Measurements from ENCODE around the gene C2orf76.

C2orf76 gene

DNA sequence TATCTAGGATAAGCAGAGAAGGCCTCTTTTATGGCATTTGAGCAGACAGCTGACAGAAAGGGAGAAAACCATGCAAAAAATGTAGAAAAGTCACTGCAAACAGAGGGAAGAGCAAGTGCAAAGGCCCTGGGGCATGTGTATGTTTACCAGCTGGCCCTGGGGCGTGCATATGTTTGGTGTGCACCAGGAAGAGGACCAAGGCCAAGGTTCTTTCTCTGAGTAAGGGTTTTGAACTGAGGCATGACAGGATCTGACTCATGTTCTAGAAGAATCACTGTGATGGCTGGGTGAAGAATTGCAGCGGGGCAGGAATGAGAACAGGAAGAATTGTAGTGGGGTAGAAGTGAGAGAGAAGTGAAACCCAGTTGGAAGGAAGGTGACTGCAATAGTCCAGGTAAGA, 73.4 kb downstream of the C2orf76 start:
- ATAC-seq: no peak
- TF ChIP-seq RARB (CRISPR knock-in tag; IDR thresholded peaks at IDR 0.05): no peak
- TF ChIP-seq ZNF565 (CRISPR knock-in tag; conservative IDR thresholded peaks at IDR 0.05; ENCODE audit: low read depth): no peak
- TF ChIP-seq PPARA (CRISPR knock-in tag; IDR thresholded peaks at IDR 0.05; ENCODE audit: borderline replicate concordance): no peak
- no peak for TF ChIP-seq BACH2 (CRISPR knock-in tag; IDR thresholded peaks at IDR 0.05; ENCODE audit: borderline replicate concordance)
- TF ChIP-seq ZC3H10 (CRISPR knock-in tag; IDR thresholded peaks at IDR 0.05): no peak

DNA sequence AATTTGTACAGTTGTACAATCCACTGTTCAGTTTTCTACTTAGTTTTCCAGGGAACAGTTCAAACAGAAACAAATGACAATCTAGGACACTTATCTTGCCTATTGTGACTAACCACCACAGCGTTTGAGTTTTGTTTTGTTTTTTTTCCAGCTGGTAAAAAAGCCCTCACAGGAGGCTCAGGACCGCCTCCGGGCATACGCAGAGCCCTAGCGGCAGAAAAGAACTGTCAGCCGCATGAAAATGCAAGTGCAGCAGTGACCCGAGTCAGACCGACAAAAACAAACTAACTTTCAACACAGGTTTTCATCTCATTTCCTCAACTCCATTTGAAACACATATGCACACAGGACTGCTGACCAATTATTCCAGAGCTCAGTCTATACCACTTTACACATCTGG, 74.4 kb downstream of the C2orf76 start:
- ATAC-seq: no peak
- TF ChIP-seq ZC3H10 (CRISPR knock-in tag; IDR thresholded peaks at IDR 0.05) (no peak), ZNF8 (CRISPR knock-in tag; IDR thresholded peaks at IDR 0.05) (no peak), ZNF565 (CRISPR knock-in tag; conservative IDR thresholded peaks at IDR 0.05; ENCODE audit: low read depth) (no peak), ZFP3 (CRISPR knock-in tag; IDR thresholded peaks at IDR 0.05) (no peak), OSR1 (CRISPR knock-in tag; IDR thresholded peaks at IDR 0.05) (no peak), PPARA (CRISPR knock-in tag; IDR thresholded peaks at IDR 0.05; ENCODE audit: borderline replicate concordance) (no peak), RARB (CRISPR knock-in tag; IDR thresholded peaks at IDR 0.05) (no peak), ESRRG (CRISPR knock-in tag; IDR thresholded peaks at IDR 0.05) (no peak), ISL1 (CRISPR knock-in tag; IDR thresholded peaks at IDR 0.05) (no peak), ARNTL (CRISPR knock-in tag; IDR thresholded peaks at IDR 0.05; ENCODE audit: borderline replicate concordance, low read depth) (no peak), TCF4 (CRISPR knock-in tag; IDR thresholded peaks at IDR 0.05; ENCODE audit: borderline replicate concordance) (no peak), ZFP30 (CRISPR knock-in tag; IDR thresholded peaks at IDR 0.05) (no peak), CSDC2 (CRISPR knock-in tag; IDR thresholded peaks at IDR 0.05) (no peak), GLIS3 (CRISPR knock-in tag; IDR thresholded peaks at IDR 0.05) (no peak)
- TF ChIP-seq, protein P1, sequence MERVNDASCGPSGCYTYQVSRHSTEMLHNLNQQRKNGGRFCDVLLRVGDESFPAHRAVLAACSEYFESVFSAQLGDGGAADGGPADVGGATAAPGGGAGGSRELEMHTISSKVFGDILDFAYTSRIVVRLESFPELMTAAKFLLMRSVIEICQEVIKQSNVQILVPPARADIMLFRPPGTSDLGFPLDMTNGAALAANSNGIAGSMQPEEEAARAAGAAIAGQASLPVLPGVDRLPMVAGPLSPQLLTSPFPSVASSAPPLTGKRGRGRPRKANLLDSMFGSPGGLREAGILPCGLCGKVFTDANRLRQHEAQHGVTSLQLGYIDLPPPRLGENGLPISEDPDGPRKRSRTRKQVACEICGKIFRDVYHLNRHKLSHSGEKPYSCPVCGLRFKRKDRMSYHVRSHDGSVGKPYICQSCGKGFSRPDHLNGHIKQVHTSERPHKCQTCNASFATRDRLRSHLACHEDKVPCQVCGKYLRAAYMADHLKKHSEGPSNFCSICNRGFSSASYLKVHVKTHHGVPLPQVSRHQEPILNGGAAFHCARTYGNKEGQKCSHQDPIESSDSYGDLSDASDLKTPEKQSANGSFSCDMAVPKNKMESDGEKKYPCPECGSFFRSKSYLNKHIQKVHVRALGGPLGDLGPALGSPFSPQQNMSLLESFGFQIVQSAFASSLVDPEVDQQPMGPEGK (CRISPR knock-in tag; IDR thresholded peaks at IDR 0.05; ENCODE audit: borderline replicate concordance): no peak
- TF ChIP-seq, protein P2, sequence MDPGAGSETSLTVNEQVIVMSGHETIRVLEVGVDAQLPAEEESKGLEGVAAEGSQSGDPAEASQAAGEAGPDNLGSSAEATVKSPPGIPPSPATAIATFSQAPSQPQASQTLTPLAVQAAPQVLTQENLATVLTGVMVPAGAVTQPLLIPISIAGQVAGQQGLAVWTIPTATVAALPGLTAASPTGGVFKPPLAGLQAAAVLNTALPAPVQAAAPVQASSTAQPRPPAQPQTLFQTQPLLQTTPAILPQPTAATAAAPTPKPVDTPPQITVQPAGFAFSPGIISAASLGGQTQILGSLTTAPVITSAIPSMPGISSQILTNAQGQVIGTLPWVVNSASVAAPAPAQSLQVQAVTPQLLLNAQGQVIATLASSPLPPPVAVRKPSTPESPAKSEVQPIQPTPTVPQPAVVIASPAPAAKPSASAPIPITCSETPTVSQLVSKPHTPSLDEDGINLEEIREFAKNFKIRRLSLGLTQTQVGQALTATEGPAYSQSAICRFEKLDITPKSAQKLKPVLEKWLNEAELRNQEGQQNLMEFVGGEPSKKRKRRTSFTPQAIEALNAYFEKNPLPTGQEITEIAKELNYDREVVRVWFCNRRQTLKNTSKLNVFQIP (CRISPR knock-in tag; IDR thresholded peaks at IDR 0.05; ENCODE audit: borderline replicate concordance, low read depth): no peak
- TF ChIP-seq, protein P3, sequence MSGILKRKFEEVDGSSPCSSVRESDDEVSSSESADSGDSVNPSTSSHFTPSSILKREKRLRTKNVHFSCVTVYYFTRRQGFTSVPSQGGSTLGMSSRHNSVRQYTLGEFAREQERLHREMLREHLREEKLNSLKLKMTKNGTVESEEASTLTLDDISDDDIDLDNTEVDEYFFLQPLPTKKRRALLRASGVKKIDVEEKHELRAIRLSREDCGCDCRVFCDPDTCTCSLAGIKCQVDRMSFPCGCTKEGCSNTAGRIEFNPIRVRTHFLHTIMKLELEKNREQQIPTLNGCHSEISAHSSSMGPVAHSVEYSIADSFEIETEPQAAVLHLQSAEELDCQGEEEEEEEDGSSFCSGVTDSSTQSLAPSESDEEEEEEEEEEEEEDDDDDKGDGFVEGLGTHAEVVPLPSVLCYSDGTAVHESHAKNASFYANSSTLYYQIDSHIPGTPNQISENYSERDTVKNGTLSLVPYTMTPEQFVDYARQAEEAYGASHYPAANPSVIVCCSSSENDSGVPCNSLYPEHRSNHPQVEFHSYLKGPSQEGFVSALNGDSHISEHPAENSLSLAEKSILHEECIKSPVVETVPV (CRISPR knock-in tag; IDR thresholded peaks at IDR 0.05): no peak
- TF ChIP-seq, protein P4, sequence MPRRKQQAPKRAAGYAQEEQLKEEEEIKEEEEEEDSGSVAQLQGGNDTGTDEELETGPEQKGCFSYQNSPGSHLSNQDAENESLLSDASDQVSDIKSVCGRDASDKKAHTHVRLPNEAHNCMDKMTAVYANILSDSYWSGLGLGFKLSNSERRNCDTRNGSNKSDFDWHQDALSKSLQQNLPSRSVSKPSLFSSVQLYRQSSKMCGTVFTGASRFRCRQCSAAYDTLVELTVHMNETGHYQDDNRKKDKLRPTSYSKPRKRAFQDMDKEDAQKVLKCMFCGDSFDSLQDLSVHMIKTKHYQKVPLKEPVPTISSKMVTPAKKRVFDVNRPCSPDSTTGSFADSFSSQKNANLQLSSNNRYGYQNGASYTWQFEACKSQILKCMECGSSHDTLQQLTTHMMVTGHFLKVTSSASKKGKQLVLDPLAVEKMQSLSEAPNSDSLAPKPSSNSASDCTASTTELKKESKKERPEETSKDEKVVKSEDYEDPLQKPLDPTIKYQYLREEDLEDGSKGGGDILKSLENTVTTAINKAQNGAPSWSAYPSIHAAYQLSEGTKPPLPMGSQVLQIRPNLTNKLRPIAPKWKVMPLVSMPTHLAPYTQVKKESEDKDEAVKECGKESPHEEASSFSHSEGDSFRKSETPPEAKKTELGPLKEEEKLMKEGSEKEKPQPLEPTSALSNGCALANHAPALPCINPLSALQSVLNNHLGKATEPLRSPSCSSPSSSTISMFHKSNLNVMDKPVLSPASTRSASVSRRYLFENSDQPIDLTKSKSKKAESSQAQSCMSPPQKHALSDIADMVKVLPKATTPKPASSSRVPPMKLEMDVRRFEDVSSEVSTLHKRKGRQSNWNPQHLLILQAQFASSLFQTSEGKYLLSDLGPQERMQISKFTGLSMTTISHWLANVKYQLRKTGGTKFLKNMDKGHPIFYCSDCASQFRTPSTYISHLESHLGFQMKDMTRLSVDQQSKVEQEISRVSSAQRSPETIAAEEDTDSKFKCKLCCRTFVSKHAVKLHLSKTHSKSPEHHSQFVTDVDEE (CRISPR knock-in tag; IDR thresholded peaks at IDR 0.05): no peak
- TF ChIP-seq, protein P5, sequence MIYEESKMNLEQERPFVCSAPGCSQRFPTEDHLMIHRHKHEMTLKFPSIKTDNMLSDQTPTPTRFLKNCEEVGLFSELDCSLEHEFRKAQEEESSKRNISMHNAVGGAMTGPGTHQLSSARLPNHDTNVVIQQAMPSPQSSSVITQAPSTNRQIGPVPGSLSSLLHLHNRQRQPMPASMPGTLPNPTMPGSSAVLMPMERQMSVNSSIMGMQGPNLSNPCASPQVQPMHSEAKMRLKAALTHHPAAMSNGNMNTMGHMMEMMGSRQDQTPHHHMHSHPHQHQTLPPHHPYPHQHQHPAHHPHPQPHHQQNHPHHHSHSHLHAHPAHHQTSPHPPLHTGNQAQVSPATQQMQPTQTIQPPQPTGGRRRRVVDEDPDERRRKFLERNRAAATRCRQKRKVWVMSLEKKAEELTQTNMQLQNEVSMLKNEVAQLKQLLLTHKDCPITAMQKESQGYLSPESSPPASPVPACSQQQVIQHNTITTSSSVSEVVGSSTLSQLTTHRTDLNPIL (CRISPR knock-in tag; IDR thresholded peaks at IDR 0.05; ENCODE audit: low read depth): no peak

DNA sequence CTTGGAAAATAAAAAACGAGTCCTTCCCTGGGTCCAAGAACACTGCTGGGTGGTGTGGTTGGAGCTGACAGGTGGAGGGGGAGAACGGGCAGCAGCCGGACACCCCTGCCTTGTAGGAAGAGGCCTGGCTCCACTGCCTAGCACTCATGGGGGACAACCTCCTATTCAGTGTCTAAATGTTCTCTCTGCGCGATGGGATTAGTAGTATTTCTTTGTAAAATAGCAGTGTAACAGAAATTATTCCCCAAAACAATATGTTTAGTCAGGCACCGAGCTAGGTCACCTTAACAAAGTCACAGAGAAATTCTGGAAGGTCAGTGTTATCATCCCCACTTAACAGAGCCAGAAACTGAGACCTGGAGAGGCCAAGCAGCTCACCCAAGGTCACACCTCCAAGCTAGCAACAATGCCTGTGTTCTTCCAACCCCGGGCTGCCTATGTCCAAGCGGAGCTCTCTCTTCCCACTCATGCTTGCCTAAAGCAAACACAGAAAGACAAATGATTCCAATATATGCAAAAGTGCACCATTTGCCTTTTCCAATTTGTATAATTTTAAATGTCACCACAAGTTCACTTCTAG, 75.0 kb downstream of the C2orf76 start:
- TF ChIP-seq ZC3H10 (CRISPR knock-in tag; IDR thresholded peaks at IDR 0.05): no peak
- TF ChIP-seq TOX (CRISPR knock-in tag; IDR thresholded peaks at IDR 0.05; ENCODE audit: borderline replicate concordance): no peak
- no peak for TF ChIP-seq ARNTL (CRISPR knock-in tag; IDR thresholded peaks at IDR 0.05; ENCODE audit: borderline replicate concordance, low read depth)
- no peak for TF ChIP-seq GLIS3 (CRISPR knock-in tag; IDR thresholded peaks at IDR 0.05)
- no peak for TF ChIP-seq ZNF8 (CRISPR knock-in tag; IDR thresholded peaks at IDR 0.05)
- no peak for TF ChIP-seq BACH2 (CRISPR knock-in tag; IDR thresholded peaks at IDR 0.05; ENCODE audit: borderline replicate concordance)
- TF ChIP-seq CSDC2 (CRISPR knock-in tag; IDR thresholded peaks at IDR 0.05): no peak
- TF ChIP-seq, protein P4 (CRISPR knock-in tag; IDR thresholded peaks at IDR 0.05): no peak
- TF ChIP-seq ZFP30 (CRISPR knock-in tag; IDR thresholded peaks at IDR 0.05): no peak
- TF ChIP-seq ESRRG (CRISPR knock-in tag; IDR thresholded peaks at IDR 0.05): no peak
- no peak for TF ChIP-seq ZFP3 (CRISPR knock-in tag; IDR thresholded peaks at IDR 0.05)
- TF ChIP-seq, protein P5 (CRISPR knock-in tag; IDR thresholded peaks at IDR 0.05; ENCODE audit: low read depth): no peak
- no peak for ATAC-seq
